KMS-11 (cell line): ENCODE measurements around the gene CDC5L.

Experiments
- H2AFZ ChIP-seq: fragments of 200-600 bp; sonication (generic); 2 replicates; pipeline ENCODE4 v1.6.1; 2016; ENCODE audit warnings: antibody characterized with exemption, mixed run types, low read depth
- H3K27ac ChIP-seq: fragments of 200-600 bp; sonication (generic); 2 replicates; pipeline ENCODE4 v1.6.1; 2016; ENCODE audit warnings: mild to moderate bottlenecking, mixed run types
- H3K27me3 ChIP-seq: fragments of 200-600 bp; sonication (generic); 2 replicates; pipeline ENCODE4 v1.6.1; 2017; ENCODE audit warnings: mild to moderate bottlenecking, low read depth, mixed run types, moderate library complexity; ENCODE audit not compliant: insufficient read depth
- H3K36me3 ChIP-seq: fragments of 200-600 bp; sonication (generic); 2 replicates; pipeline ENCODE4 v1.6.1; 2017; ENCODE audit warnings: mild to moderate bottlenecking, mixed run types; ENCODE audit not compliant: insufficient read depth
- H3K4me1 ChIP-seq: fragments of 200-600 bp; sonication (generic); 2 replicates; pipeline ENCODE4 v1.6.1; 2016; ENCODE audit warnings: mild to moderate bottlenecking, low read depth, mixed run types; ENCODE audit not compliant: poor library complexity, severe bottlenecking
- H3K4me2 ChIP-seq: fragments of 200-600 bp; sonication (generic); 2 replicates; pipeline ENCODE4 v1.7.0; 2016; ENCODE audit warnings: mild to moderate bottlenecking, mixed run types
- H3K4me3 ChIP-seq: fragments of 200-600 bp; sonication (generic); IDR thresholded peaks from 2 replicates; pipeline ENCODE4 v1.6.1; 2017; ENCODE audit warnings: low read depth, low read length, mixed read lengths; ENCODE audit not compliant: insufficient read depth
- H3K79me2 ChIP-seq: fragments of 200-600 bp; sonication (generic); 2 replicates; pipeline ENCODE4 v1.6.1; 2016; ENCODE audit warnings: low read depth, mixed run types; ENCODE audit not compliant: insufficient read depth
- H3K9ac ChIP-seq: fragments of 200-600 bp; sonication (generic); 2 replicates; pipeline ENCODE4 v1.6.1; 2016; ENCODE audit warnings: mild to moderate bottlenecking, mixed run types
- H4K20me1 ChIP-seq: fragments of 200-600 bp; sonication (generic); 2 replicates; pipeline ENCODE4 v1.6.1; 2016; ENCODE audit warnings: mild to moderate bottlenecking, mixed run types; ENCODE audit not compliant: insufficient read depth
- TF ChIP-seq, protein P1 (sequence below): fragments of 200-600 bp; sonication (generic); conservative IDR thresholded peaks from 2 replicates; pipeline ENCODE4 v1.6.1; 2017; ENCODE audit warnings: low read depth, mild to moderate bottlenecking, antibody characterized with exemption, low read length, moderate library complexity, mixed read lengths

The CDC5L gene

DNA sequence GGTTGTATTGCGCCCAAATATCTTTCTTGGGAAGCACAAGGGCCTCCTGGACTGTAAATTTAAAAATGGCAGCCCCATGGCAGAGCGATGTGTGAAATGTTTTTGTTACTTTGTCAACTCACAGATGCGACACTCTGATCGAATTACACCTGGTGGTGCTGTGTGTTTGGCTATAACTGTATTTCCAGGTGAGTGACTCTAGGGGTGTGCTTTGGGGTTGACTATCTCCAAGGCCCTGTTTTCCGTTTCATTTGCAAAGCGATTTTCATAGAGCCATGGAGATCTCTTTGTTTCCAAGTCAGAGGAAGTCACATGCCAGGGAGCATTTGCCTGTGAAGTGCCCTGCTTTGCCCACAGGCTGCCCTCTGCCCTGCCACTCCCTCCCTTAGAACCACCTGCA, 93.5 kb downstream of the CDC5L start:
- Histone ChIP-seq H3K36me3 (no peaks in the 10 kb centered on the region), H2AFZ (no peak overlapping the region), H3K9ac (no peak overlapping the region), H3K4me2 (no peak overlapping the region), H3K4me1 (peaks cover 4% of the 10 kb centered on the region), H3K4me3 (no peak overlapping the region), H3K79me2 (no peaks in the 10 kb centered on the region), H3K27ac (no peak overlapping the region), H4K20me1 (no peaks in the 10 kb centered on the region), H3K27me3 (no peaks in the 10 kb centered on the region)
- TF ChIP-seq, protein P1, sequence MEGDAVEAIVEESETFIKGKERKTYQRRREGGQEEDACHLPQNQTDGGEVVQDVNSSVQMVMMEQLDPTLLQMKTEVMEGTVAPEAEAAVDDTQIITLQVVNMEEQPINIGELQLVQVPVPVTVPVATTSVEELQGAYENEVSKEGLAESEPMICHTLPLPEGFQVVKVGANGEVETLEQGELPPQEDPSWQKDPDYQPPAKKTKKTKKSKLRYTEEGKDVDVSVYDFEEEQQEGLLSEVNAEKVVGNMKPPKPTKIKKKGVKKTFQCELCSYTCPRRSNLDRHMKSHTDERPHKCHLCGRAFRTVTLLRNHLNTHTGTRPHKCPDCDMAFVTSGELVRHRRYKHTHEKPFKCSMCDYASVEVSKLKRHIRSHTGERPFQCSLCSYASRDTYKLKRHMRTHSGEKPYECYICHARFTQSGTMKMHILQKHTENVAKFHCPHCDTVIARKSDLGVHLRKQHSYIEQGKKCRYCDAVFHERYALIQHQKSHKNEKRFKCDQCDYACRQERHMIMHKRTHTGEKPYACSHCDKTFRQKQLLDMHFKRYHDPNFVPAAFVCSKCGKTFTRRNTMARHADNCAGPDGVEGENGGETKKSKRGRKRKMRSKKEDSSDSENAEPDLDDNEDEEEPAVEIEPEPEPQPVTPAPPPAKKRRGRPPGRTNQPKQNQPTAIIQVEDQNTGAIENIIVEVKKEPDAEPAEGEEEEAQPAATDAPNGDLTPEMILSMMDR = no peak

DNA sequence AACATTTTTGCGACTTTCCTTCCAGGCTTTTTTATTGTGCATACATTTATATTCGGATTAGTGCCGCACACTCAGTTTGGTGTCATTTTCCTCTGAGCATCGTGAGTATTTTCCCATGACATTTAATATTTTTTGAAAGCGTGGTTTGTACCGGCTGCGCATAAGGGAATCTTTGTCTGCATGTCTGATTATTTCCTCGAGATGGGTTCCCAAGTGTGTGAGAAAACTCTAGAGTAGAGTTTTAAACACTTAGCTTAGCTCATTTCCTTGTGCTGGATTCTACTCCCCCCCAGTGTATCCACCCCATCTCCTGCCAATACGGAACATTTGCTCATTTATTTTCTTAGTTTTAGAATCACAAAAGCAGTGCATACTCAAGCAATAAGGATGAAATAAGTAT, 94.3 kb downstream of the CDC5L start:
- Histone ChIP-seq H3K4me1 (no peaks in the 10 kb centered on the region), H3K9ac (no peak overlapping the region), H3K36me3 (no peaks in the 10 kb centered on the region), H4K20me1 (no peaks in the 10 kb centered on the region), H2AFZ (no peak overlapping the region), H3K27me3 (no peaks in the 10 kb centered on the region), H3K4me2 (no peak overlapping the region), H3K27ac (no peak overlapping the region), H3K4me3 (no peak overlapping the region), H3K79me2 (no peaks in the 10 kb centered on the region)
- TF ChIP-seq, protein P1 = no peak

DNA sequence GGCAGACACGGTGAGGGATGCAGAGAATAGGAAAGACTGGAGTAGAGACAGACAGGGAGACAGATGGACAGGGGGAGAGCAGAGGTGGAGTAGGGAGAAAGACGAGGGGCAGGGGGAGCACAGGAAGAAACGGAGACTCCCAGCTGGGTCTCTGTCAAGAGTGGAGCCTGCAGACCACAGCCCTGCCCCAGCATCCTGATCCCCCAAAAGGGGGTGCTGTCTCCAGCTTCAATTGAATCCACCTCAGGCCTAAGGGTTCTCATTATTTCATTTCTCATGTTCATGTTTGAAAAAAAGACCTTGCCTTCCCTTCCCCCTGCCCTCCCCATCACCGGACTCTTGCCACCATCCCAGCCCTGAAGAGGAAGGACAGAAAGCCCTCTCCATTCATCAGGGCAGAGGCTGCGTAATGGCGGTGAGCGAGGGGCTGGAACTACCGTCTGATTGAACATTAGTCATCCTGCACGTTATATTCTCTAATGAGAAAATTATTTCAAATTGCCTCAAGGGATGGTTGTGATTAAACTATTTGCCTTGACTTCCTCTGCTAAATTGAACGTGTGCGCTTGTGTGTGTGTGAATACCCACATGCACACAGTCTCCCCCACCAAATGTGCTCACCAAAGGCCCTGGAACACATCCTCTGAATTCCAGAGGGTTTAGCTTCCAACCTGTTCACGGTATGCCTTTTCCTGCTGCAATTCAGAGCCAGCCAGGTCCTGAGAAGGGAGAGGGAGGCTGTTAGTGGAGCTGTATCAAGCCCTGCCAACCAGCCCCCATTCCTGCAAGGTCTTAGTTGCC, 98.3 kb downstream of the CDC5L start:
- Histone ChIP-seq H3K36me3 (no peaks in the 10 kb centered on the region), H4K20me1 (no peaks in the 10 kb centered on the region), H3K9ac (no peak overlapping the region), H3K79me2 (no peaks in the 10 kb centered on the region), H3K4me3 (no peak overlapping the region), H3K4me2 (no peak overlapping the region), H2AFZ (no peak overlapping the region), H3K4me1 (no peaks in the 10 kb centered on the region), H3K27me3 (no peaks in the 10 kb centered on the region), H3K27ac (no peak overlapping the region)
- TF ChIP-seq, protein P1 = no peak

DNA sequence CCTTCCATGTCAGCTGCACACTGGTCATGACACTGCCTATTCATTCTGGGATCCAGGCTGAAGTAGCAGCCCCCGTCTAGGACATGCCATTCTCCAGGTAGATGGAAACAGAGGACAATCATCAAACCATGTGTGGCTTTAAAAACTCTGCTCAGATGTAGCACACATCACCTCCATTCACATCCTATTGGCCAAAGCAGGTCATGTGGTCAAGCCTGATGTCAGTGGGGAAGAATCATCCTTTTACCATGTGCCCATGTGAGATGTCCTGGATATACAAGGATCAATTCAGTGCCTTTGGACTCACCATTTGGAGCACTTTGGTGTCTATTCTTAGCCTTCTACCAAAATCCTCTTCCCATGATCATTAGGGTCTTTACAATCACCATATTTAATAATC, 99.5 kb downstream of the CDC5L start:
- Histone ChIP-seq H2AFZ (no peak overlapping the region), H3K27ac (no peak overlapping the region), H4K20me1 (no peaks in the 10 kb centered on the region), H3K4me3 (no peak overlapping the region), H3K27me3 (no peaks in the 10 kb centered on the region), H3K4me1 (no peaks in the 10 kb centered on the region), H3K9ac (no peak overlapping the region), H3K4me2 (no peak overlapping the region), H3K79me2 (no peaks in the 10 kb centered on the region), H3K36me3 (no peaks in the 10 kb centered on the region)
- TF ChIP-seq, protein P1 = no peak
